ENCODE data around the gene P3H2.

DNA sequence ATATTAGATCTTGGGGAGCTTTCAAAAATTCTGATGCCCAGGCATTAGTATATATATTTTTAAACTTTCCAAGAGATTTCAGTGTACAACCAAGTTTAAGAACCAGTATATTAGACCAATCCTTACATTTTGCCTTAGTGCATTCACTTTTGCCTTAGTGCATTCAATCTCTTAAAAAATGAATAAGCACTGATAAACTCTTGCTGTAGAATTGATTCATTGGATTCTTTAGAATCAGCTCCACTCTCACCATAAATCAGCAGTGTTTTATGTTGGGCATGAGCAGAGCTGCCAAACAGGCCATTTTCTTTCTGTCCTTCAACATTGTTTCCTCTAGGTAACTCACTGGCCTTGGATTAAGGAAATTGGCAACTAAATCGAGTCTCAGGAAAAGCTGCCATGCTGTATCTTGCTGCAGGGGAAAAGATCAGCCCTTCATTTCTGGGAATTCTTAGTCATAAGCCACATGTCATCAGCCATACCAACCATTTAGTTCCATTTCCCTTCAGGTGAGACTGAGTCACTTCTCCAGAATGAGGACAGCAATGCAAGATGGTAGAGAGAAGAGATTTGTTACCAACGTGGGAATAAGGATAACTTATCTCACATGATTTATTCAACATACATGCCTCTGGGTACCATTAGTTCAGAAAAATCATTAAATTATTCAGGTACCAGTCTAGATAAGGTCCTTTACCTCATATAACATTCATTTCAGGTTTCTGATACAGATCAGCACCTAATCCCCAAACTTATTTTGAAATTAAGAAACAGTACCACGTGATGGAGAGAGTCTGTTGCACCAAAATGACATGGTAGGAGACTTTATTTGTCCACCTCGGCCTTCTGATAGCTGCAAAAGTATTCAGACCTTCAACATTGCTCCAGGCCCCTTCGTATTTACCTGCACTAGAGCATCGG, 192.5 kb downstream of the P3H2 start:
- TF ChIP-seq POLR2A (IDR thresholded peaks at IDR 0.05; ENCODE audit: low read depth, low read length) (no peak), MAFK (IDR thresholded peaks at IDR 0.05; ENCODE audit: low read depth, low read length) (no peak), MXI1 (IDR thresholded peaks at IDR 0.05; ENCODE audit: borderline replicate concordance, low read depth, low read length) (no peak), SMC3 (IDR thresholded peaks at IDR 0.05; ENCODE audit: low read depth, low read length) (no peak), RCOR1 (IDR thresholded peaks at IDR 0.05; ENCODE audit: insufficient replicate concordance, low read length) (no peak), USF2 (IDR thresholded peaks at IDR 0.05; ENCODE audit: low read depth, low read length) (no peak), CEBPB (IDR thresholded peaks at IDR 0.05; ENCODE audit: low read depth, low read length) (no peak), FOS (IDR thresholded peaks at IDR 0.05; ENCODE audit: low read depth, low read length) (no peak), RAD21 (IDR thresholded peaks at IDR 0.05; ENCODE audit: low read length) (no peak)
- TF ChIP-seq, protein P1, sequence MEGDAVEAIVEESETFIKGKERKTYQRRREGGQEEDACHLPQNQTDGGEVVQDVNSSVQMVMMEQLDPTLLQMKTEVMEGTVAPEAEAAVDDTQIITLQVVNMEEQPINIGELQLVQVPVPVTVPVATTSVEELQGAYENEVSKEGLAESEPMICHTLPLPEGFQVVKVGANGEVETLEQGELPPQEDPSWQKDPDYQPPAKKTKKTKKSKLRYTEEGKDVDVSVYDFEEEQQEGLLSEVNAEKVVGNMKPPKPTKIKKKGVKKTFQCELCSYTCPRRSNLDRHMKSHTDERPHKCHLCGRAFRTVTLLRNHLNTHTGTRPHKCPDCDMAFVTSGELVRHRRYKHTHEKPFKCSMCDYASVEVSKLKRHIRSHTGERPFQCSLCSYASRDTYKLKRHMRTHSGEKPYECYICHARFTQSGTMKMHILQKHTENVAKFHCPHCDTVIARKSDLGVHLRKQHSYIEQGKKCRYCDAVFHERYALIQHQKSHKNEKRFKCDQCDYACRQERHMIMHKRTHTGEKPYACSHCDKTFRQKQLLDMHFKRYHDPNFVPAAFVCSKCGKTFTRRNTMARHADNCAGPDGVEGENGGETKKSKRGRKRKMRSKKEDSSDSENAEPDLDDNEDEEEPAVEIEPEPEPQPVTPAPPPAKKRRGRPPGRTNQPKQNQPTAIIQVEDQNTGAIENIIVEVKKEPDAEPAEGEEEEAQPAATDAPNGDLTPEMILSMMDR (conservative IDR thresholded peaks at IDR 0.05; ENCODE audit: low read depth, low read length) = no peak

Data from IMR-90 (cell line).